ENCODE data around the gene ACP5.

Gene ACP5

DNA sequence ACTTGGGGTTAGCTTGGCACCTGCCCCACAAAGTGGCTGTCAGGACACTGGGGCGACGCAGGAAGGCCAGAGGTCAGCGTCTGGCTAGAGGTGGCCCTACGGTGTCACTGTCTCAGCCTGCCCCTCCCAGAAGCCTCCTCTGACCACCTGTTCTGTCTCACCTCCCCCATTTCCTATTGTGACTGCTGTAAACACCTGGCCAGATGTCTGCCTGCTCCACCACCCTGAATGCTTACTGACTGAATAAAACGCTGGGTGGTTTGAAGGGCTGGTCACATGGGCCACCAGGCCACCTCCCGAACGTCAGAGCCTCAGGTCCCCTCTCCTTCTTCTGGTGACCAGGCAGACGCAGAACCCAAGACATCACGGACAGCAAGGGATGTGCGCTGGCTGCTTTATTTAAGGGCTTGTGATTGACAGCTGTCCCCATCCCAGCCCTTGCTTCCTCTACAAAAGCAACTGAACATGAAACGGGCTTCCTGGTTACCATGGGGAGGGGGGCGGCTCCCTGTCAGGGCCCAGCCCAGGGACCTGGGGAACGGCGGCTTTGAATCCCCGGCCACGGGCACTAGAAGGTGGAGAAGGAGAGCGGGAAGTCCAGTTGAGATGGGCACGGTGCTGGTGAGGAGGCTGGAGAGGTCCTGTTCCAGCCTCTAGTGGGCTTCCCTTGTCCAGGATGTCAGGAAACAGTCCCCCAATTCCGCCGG is 24.6 kb downstream of the ACP5 start:
- Histone ChIP-seq H3K27ac (ENCODE audit: low read depth, low read length) (0 out of 2 replicates have a peak overlapping the region, but pooled peaks have one; percentile 4), H3K79me2 (ENCODE audit: control insufficient read depth, low read length) (peaks cover 26% of the 10 kb centered on the region), H3K27me3 (ENCODE audit: control insufficient read depth, low read length) (no peaks in the 10 kb centered on the region), H3K36me3 (ENCODE audit: control insufficient read depth, low read length) (peaks cover 40% of the 10 kb centered on the region), H4K20me1 (ENCODE audit: control insufficient read depth, insufficient read depth, low read depth, low read length) (peaks cover under 1% of the 10 kb centered on the region; the same call in 1 of the 2 replicates), H3F3A (ENCODE audit: control insufficient read depth, insufficient read depth) (no peaks in the 10 kb centered on the region), H3K4me1 (ENCODE audit: control insufficient read depth, low read length) (peaks cover 35% of the 10 kb centered on the region), H3K9me3 (ENCODE audit: control insufficient read depth, insufficient read depth, low read length) (no peaks in the 10 kb centered on the region), H3K4me2 (ENCODE audit: low read length) (peak overlapping the region; percentile 21; the same call in 1 of the 2 replicates), H3K4me3 (ENCODE audit: low read length) (no peak overlapping the region), H3K9me2 (replicated peaks; ENCODE audit: control insufficient read depth, low read length) (no peaks in the 10 kb centered on the region)
- TF ChIP-seq EZH2phosphoT487 (IDR thresholded peaks at IDR 0.05; ENCODE audit: borderline replicate concordance, low read length) (no peak), CTCF (IDR thresholded peaks at IDR 0.05; ENCODE audit: low read depth, low read length, poor library complexity, severe bottlenecking) (no peak)

- H3K27me3 ChIP-seq (ENCODE audit: control insufficient read depth, low read length) = no peaks in the 10 kb centered on the region
- H3K9me3 ChIP-seq (ENCODE audit: control insufficient read depth, insufficient read depth, low read length) = no peaks in the 10 kb centered on the region
- H4K20me1 ChIP-seq (ENCODE audit: control insufficient read depth, insufficient read depth, low read depth, low read length) = no peaks in the 10 kb centered on the region
- peaks cover 16% of the 10 kb centered on the region for H3K79me2 ChIP-seq (ENCODE audit: control insufficient read depth, low read length)
- H3K4me2 ChIP-seq (ENCODE audit: low read length) = no peak overlapping the region
- no peaks in the 10 kb centered on the region for H3K9me2 ChIP-seq (replicated peaks; ENCODE audit: control insufficient read depth, low read length)
- peaks cover 28% of the 10 kb centered on the region for H3K4me1 ChIP-seq (ENCODE audit: control insufficient read depth, low read length)
- H3K4me3 ChIP-seq (ENCODE audit: low read length) = no peak overlapping the region
- H3F3A ChIP-seq (ENCODE audit: control insufficient read depth, insufficient read depth) = no peaks in the 10 kb centered on the region
- TF ChIP-seq EZH2phosphoT487 (IDR thresholded peaks at IDR 0.05; ENCODE audit: borderline replicate concordance, low read length) (no peak), CTCF (IDR thresholded peaks at IDR 0.05; ENCODE audit: low read depth, low read length, poor library complexity, severe bottlenecking) (peak; percentile 64)
- H3K27ac ChIP-seq (ENCODE audit: low read depth, low read length) = no peak overlapping the region
- H3K36me3 ChIP-seq (ENCODE audit: control insufficient read depth, low read length) = peaks cover 39% of the 10 kb centered on the region
Observed at GRCh38 chr19:11551603-11552235, 25.7 kb downstream of the ACP5 start.

DNA sequence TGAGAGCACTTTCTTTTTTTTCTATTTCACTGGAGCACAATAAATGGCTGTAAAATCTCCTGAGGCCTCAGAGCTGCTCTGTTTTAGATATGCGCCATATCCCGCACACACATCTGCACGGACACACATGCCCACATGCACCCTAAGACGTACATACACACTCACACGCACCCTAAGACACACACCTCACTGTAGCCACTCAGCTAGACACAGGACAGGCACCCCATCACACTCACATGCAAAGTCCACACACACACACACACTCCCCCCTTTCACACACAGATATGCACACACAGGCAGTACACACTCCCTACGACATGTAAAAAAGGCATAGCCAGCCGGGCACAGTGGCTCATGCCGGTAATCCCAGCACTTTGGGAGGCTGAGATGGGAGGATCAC is 27.2 kb downstream of the ACP5 start:
- TF ChIP-seq CTCF (IDR thresholded peaks at IDR 0.05; ENCODE audit: low read depth, low read length, poor library complexity, severe bottlenecking) (no peak), EZH2phosphoT487 (IDR thresholded peaks at IDR 0.05; ENCODE audit: borderline replicate concordance, low read length) (no peak)

More for the DNA sequence above, 27.2 kb downstream of the ACP5 start:
- H3K27ac ChIP-seq (ENCODE audit: low read depth, low read length) = no peak overlapping the region
- no peaks in the 10 kb centered on the region for H4K20me1 ChIP-seq (ENCODE audit: control insufficient read depth, insufficient read depth, low read depth, low read length)
- H3K4me1 ChIP-seq (ENCODE audit: control insufficient read depth, low read length) = peaks cover 26% of the 10 kb centered on the region
- peaks cover 32% of the 10 kb centered on the region for H3K36me3 ChIP-seq (ENCODE audit: control insufficient read depth, low read length)
- no peaks in the 10 kb centered on the region for H3K9me3 ChIP-seq (ENCODE audit: control insufficient read depth, insufficient read depth, low read length)
- no peak overlapping the region for H3K4me3 ChIP-seq (ENCODE audit: low read length)
- no peaks in the 10 kb centered on the region for H3K27me3 ChIP-seq (ENCODE audit: control insufficient read depth, low read length)
- no peaks in the 10 kb centered on the region for H3F3A ChIP-seq (ENCODE audit: control insufficient read depth, insufficient read depth)
- no peaks in the 10 kb centered on the region for H3K9me2 ChIP-seq (replicated peaks; ENCODE audit: control insufficient read depth, low read length)
- no peak overlapping the region for H3K4me2 ChIP-seq (ENCODE audit: low read length)
- peaks cover 3% of the 10 kb centered on the region for H3K79me2 ChIP-seq (ENCODE audit: control insufficient read depth, low read length)

Measured in DOHH2 (cell line).